Measurements from ENCODE around the gene TIMD4.

GRCh38 chr5:157006262-157006661 is 43.2 kb upstream of the TIMD4 start:
- TF ChIP-seq SP1 (IDR thresholded peaks at IDR 0.05): no peak
- TF ChIP-seq SUZ12 (IDR thresholded peaks at IDR 0.05): no peak
- no peak for TF ChIP-seq PKNOX1 (IDR thresholded peaks at IDR 0.05)
